HepG2 (cell line): ENCODE results near the gene VPS9D1. TPM values are rescaled to one million over a fixed set of nuclear protein-coding genes. Genes with fewer than 3 reads are reported as not detected.

Experiments used
- AKAP8 ChIP-seq: sonication (generic); formaldehyde crosslinking; IDR thresholded peaks from 2 replicates; pipeline ENCODE4 v1.5.1; 2020; ENCODE audit warnings: mild to moderate bottlenecking, missing genetic modification reagents
- FOXK1 ChIP-seq: sonication (generic); formaldehyde crosslinking; IDR thresholded peaks from 2 replicates; pipeline ENCODE4 v1.4.0; 2020; ENCODE audit warnings: low read depth, missing genetic modification reagents, borderline replicate concordance
- HBP1 ChIP-seq: IDR thresholded peaks from 2 replicates; pipeline ENCODE4 v1.6.1; 2016; ENCODE audit warnings: low read depth, control low read depth
- KDM4B ChIP-seq: sonication (generic); formaldehyde crosslinking; IDR thresholded peaks from 2 replicates; pipeline ENCODE4 v1.4.0; 2020; ENCODE audit warnings: missing genetic modification reagents
- LRRFIP1 ChIP-seq: sonication (generic); formaldehyde crosslinking; conservative IDR thresholded peaks from 2 replicates; pipeline ENCODE4 v1.4.0; 2020; ENCODE audit warnings: missing genetic modification reagents
- MED1 ChIP-seq: sonication (generic); formaldehyde crosslinking; IDR thresholded peaks from 2 replicates; pipeline ENCODE4 v1.4.0; 2020; ENCODE audit warnings: missing genetic modification reagents
- MEF2D ChIP-seq: sonication (generic); formaldehyde crosslinking; IDR thresholded peaks from 2 replicates; pipeline ENCODE4 v1.5.1; 2020; ENCODE audit warnings: mild to moderate bottlenecking, missing genetic modification reagents
- MYNN ChIP-seq: sonication (generic); formaldehyde crosslinking; IDR thresholded peaks from 2 replicates; pipeline ENCODE4 v1.4.0; 2020; ENCODE audit warnings: mild to moderate bottlenecking, low read depth, missing genetic modification reagents
- NFYB ChIP-seq: sonication (generic); formaldehyde crosslinking; IDR thresholded peaks from 2 replicates; pipeline ENCODE4 v1.4.0; 2020; ENCODE audit warnings: missing genetic modification reagents
- NKX3-1 ChIP-seq: sonication (generic); formaldehyde crosslinking; IDR thresholded peaks from 2 replicates; pipeline ENCODE4 v1.5.0; 2020; ENCODE audit warnings: missing genetic modification reagents
- POGZ ChIP-seq: sonication (generic); formaldehyde crosslinking; IDR thresholded peaks from 2 replicates; pipeline ENCODE4 v1.4.0; 2020; ENCODE audit warnings: mild to moderate bottlenecking, missing genetic modification reagents
- TRIM22 ChIP-seq: fragments of 450-650 bp; IDR thresholded peaks from 2 replicates; pipeline ENCODE4 v1.6.1; 2017
- USF2 ChIP-seq, 2 experiments: sonication (generic) in 1 of 2; formaldehyde crosslinking in 1 of 2; IDR thresholded peaks; 2 replicates each; pipeline versions ENCODE4 v1.5.1 to v1.6.1; 2011 to 2020; ENCODE audit warnings: borderline replicate concordance in 1 of 2, low read depth in 1 of 2, low read length in 1 of 2, mild to moderate bottlenecking in 1 of 2, missing genetic modification reagents in 1 of 2, moderate library complexity in 1 of 2
- ZFAT ChIP-seq: sonication (generic); formaldehyde crosslinking; conservative IDR thresholded peaks from 2 replicates; pipeline ENCODE4 v1.8.1; 2023; ENCODE audit warnings: missing genetic modification reagents, inconsistent platforms
- ZFYVE20 ChIP-seq: sonication (generic); formaldehyde crosslinking; IDR thresholded peaks from 2 replicates; pipeline ENCODE4 v1.8.0; 2023; ENCODE audit warnings: low read depth, mild to moderate bottlenecking, moderate library complexity, missing genetic modification reagents, borderline replicate concordance
- ZMAT3 ChIP-seq: sonication (generic); formaldehyde crosslinking; conservative IDR thresholded peaks from 2 replicates; pipeline ENCODE4 v1.7.0; 2021; ENCODE audit warnings: missing genetic modification reagents
- ZNF335 ChIP-seq: sonication (generic); formaldehyde crosslinking; IDR thresholded peaks from 2 replicates; pipeline ENCODE4 v1.4.0; 2020; ENCODE audit warnings: missing genetic modification reagents
- ZNF576 ChIP-seq: sonication (generic); formaldehyde crosslinking; IDR thresholded peaks from 2 replicates; pipeline ENCODE4 v1.4.0; 2020; ENCODE audit warnings: mild to moderate bottlenecking, missing genetic modification reagents
- ZNF589 ChIP-seq: sonication (generic); formaldehyde crosslinking; conservative IDR thresholded peaks from 2 replicates; pipeline ENCODE4 v1.8.0; 2022; ENCODE audit warnings: mild to moderate bottlenecking, moderate library complexity, missing genetic modification reagents
- ZNF790 ChIP-seq: sonication (generic); formaldehyde crosslinking; IDR thresholded peaks from 2 replicates; pipeline ENCODE4 v1.8.0; 2022; ENCODE audit warnings: missing genetic modification reagents, mild to moderate bottlenecking, borderline replicate concordance
- ZNF841 ChIP-seq: sonication (generic); formaldehyde crosslinking; IDR thresholded peaks from 2 replicates; pipeline ENCODE4 v1.8.1; 2023; ENCODE audit warnings: missing genetic modification reagents, borderline replicate concordance
- ZSCAN22 ChIP-seq: sonication (generic); formaldehyde crosslinking; IDR thresholded peaks from 2 replicates; pipeline ENCODE4 v1.4.0; 2020; ENCODE audit warnings: mild to moderate bottlenecking, missing genetic modification reagents
- polyA plus RNA-seq, 8 experiments: library from polyadenylated mRNA; depleted of rRNA in 3 of 8; stranded (reverse) in 7 of 8; unstranded in 1 of 8; fragments of >200 nt; fragmentation: Illumina TruSeq in 4 of 8; extraction: Trizol in 4 of 8; gene quantifications; 2 replicates each; pipeline versions ENCODE4 v1.2.1 to v1.2.3, GENCODE V29; 2011 to 2016; ENCODE audit warnings: low read depth in 4 of 8, missing spikeins in 1 of 8, mixed read lengths in 1 of 8; ENCODE audit not compliant: insufficient read depth in 1 of 8
- total RNA-seq, 5 experiments: library from RNA; depleted of rRNA; stranded (reverse); fragments of >200 nt; fragmentation: Illumina TruSeq; extraction: Trizol; gene quantifications; 2 replicates each; pipeline ENCODE4 v1.2.3, GENCODE V29; 2016; ENCODE audit warnings: low read depth in 1 of 5

The VPS9D1 gene
- total and polyA plus RNA-seq, 2 of the 13 experiments (the other 11 are each of a cell fraction or from before 2014, with no cell fraction given): 10.1 to 13.2 TPM

GRCh38 chr16:89720813-89721545, at the start of gene VPS9D1, which contains the start of gene ZNF276 (continued):
- TF ChIP-seq NFYB (CRISPR knock-in tag): no peak
- TF ChIP-seq ZFAT (CRISPR knock-in tag): peak; percentile 89
- peak; percentile 94 for TF ChIP-seq AKAP8
- TF ChIP-seq TRIM22: no peak
- TF ChIP-seq ZMAT3 (CRISPR knock-in tag): peak; percentile 89
- TF ChIP-seq ZNF576 (CRISPR knock-in tag): no peak
- TF ChIP-seq MYNN (CRISPR knock-in tag): no peak
- peak; percentile 58; the same call in 1 of the 2 replicates for TF ChIP-seq FOXK1 (CRISPR knock-in tag)
- 0 out of 2 replicates have a peak, but pooled peaks have one; percentile 62 for TF ChIP-seq ZSCAN22 (CRISPR knock-in tag)
- peak; percentile 46; the same call in 1 of the 2 replicates for TF ChIP-seq ZNF589 (CRISPR knock-in tag)
- TF ChIP-seq ZFYVE20 (CRISPR knock-in tag): peak; percentile 52; the same call in 1 of the 2 replicates
- TF ChIP-seq POGZ (CRISPR knock-in tag): no peak; the same call in 1 of the 2 replicates
- no peak; the same call in none of the 2 replicates for TF ChIP-seq HBP1
- peak; percentile 35; the same call in 1 of the 2 replicates for TF ChIP-seq NKX3-1 (CRISPR knock-in tag)
- no peak for TF ChIP-seq LRRFIP1 (CRISPR knock-in tag)
- no peak for TF ChIP-seq ZNF335 (CRISPR knock-in tag)
- peak; percentile 34; the same call in 1 of the 2 replicates for TF ChIP-seq KDM4B
- TF ChIP-seq USF2 (IDR thresholded peaks at IDR 0.05; ENCODE audit: low read depth, low read length): no peak
- TF ChIP-seq USF2 (CRISPR knock-in tag; IDR thresholded peaks at IDR 0.05; ENCODE audit: borderline replicate concordance): no peak; the same call in 1 of the 2 replicates
- peak; percentile 92; the same call in 1 of the 2 replicates for TF ChIP-seq ZNF790 (CRISPR knock-in tag)
- TF ChIP-seq MEF2D (CRISPR knock-in tag): no peak
- peak; percentile 87 for TF ChIP-seq MED1 (CRISPR knock-in tag)
- TF ChIP-seq ZNF841: peak; percentile 17; the same call in 1 of the 2 replicates
